Aorta (tissue), 5 donors: Measurements from ENCODE around the gene SCARB2. TPM values are rescaled to one million over a fixed set of nuclear protein-coding genes. Genes with fewer than 3 reads are reported as not detected.
A peak's percentile ranks its signal among the peaks of the same experiment; 100 is the strongest.

Experiments
- ATAC-seq: fragments of 200-7000 bp; cut with Tn5 transposase; one replicate; pipeline ENCODE4 v1.9.1; 2022; ENCODE audit warnings: moderate library complexity; ENCODE audit not compliant: low FRiP score
- DNase-seq, 2 donors: peaks; one replicate each; pipeline ENCODE4 v3.0.0-alpha.2; 2020
- H3K27ac ChIP-seq, 2 donors: one replicate each; pipeline ENCODE4 v1.5.1; 2013; ENCODE audit warnings: low read length in 2 of 2, mild to moderate bottlenecking in 2 of 2, moderate library complexity in 2 of 2, control low read depth in 1 of 2, inconsistent platforms in 1 of 2, low read depth in 1 of 2
- H3K27me3 ChIP-seq, 2 donors: one replicate each; pipeline ENCODE4 v1.6.1; 2013; ENCODE audit warnings: control low read depth in 1 of 2, low read length in 1 of 2, mild to moderate bottlenecking in 1 of 2, moderate library complexity in 1 of 2; ENCODE audit not compliant: insufficient read depth in 2 of 2, control insufficient read depth in 1 of 2
- H3K36me3 ChIP-seq, 2 donors: one replicate each; pipeline ENCODE4 v1.6.1; 2013; ENCODE audit warnings: control low read depth in 1 of 2, low read length in 1 of 2, mild to moderate bottlenecking in 1 of 2; ENCODE audit not compliant: insufficient read depth in 2 of 2, control insufficient read depth in 1 of 2
- H3K4me1 ChIP-seq, 2 donors: one replicate each; pipeline ENCODE4 v1.6.1; 2013; ENCODE audit warnings: low read length in 2 of 2, control low read depth in 1 of 2, mild to moderate bottlenecking in 1 of 2, moderate library complexity in 1 of 2; ENCODE audit not compliant: insufficient read depth in 2 of 2, control insufficient read depth in 1 of 2
- H3K4me3 ChIP-seq, 2 donors: one replicate each; pipeline ENCODE4 v1.5.1; 2013; ENCODE audit warnings: low read length in 2 of 2, control low read depth in 1 of 2, mild to moderate bottlenecking in 1 of 2
- H3K9me3 ChIP-seq: one replicate; pipeline ENCODE4 v1.6.1; 2013; ENCODE audit warnings: mild to moderate bottlenecking, low read length; ENCODE audit not compliant: control insufficient read depth
- WGBS, 2 donors: extraction: QIAGEN DNeasy Blood & Tissue Kit; methylation state at CpG; one replicate each; pipeline ENCODE4 v1.1.7; 2013; 5-methylcytosine and 5-hydroxymethylcytosine counted together
- intact Hi-C, 2 donors: fragments of 100-400 bp; cut with DNase I; formaldehyde crosslinking; loops; one replicate each; pipeline versions ENCODE4 v1.14.2 to v1.15.0; 2022
- polyA plus RNA-seq, 2 donors: library from polyadenylated mRNA; stranded (reverse); fragments of 200-250 nt; gene quantifications; one replicate each; pipeline ENCODE4 v1.2.3, GENCODE V29; 2013
- total RNA-seq, 2 donors: library from RNA; stranded (reverse); fragmentation: NEBNext Ultra II Directional; extraction: Animal tissue kit (Norgen Biotek cat#: 25700); gene quantifications; one replicate each; pipeline ENCODE4 v1.2.1, GENCODE V29; 2021
- donor health status: healthy with polysubstance abuse.
- donor health status: Bipolar disorder and iron deficiency.
- donor health status: DM: no; HTN: no; CAD: no.
- donor health status: DM: no; HTN: no; CAD: no.
- donor health status: DM: yes; HTN: yes; CAD: no.

Gene SCARB2
- total and polyA plus RNA-seq, 4 donors: 44.3 to 154 (median 106) TPM

DNA sequence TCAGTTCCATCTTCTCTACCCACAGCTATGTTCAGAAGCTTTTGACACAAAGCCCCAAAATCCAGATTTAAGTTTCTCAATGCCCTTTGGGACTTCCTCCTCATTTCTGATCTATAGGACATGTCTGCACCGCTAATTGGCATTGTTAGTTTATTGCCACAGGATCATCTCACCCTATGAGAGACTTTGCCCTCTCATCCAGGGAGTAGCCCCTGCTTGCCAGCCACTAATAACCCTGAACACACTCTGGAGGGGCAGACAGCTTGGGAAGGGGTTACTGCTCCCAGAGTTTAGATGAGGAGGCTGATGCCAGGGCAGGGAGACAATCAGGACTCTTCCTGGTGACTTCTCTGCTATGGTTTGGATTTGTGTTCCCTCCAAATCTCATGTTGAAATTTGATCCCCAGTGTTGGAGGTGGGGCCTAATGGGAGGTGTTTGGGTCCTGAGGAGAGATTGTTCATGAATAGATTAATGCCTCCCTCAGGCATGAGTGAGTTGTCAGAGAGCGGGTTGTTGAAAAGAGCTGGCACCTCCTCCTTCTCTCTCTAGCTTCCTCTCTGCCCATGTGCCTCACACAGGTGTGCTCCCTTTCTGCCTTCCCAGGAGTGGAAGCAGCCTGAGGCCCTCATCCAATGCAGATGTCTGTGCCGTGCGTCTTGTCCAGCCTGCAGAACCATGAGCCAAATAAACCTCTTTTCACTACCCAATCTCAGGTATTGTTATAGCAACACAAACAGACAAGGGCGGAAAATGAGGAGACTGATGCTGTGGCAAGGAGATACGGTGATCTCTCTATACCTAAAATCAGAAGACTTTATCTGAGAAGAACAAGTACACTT lies 3.6 kb upstream of the SCARB2 start:
- Histone ChIP-seq H3K4me3 (no peak overlapping the region), H3K27ac (no peak overlapping the region), H3K27me3 (no peaks in the 10 kb centered on the region), H3K4me1 (no peaks in the 10 kb centered on the region), H3K36me3 (no peaks in the 10 kb centered on the region), H3K9me3 (no peaks in the 10 kb centered on the region)
- no peak for DNase-seq
- intact Hi-C loops: no loop called here
- no peak for ATAC-seq
- WGBS, 2 donors: 94 to 99% methylated on average over 6 of the region's 6 CpGs

GRCh38 chr4:76216524-76216923 lies 2.9 kb upstream of the SCARB2 start:
- no peaks in the 10 kb centered on the region for H3K27me3 ChIP-seq
- no peak for DNase-seq
- WGBS, 2 donors: 82 to 84% methylated on average over 2 of the region's 2 CpGs
- H3K9me3 ChIP-seq: no peaks in the 10 kb centered on the region
- no peak overlapping the region for H3K27ac ChIP-seq
- H3K36me3 ChIP-seq: no peaks in the 10 kb centered on the region
- intact Hi-C loops: no loop called here
- no peak for ATAC-seq
- peaks cover under 1 to 2% of the 10 kb centered on the region in 2 donors for H3K4me1 ChIP-seq
- H3K4me3 ChIP-seq: no peak overlapping the region

DNA sequence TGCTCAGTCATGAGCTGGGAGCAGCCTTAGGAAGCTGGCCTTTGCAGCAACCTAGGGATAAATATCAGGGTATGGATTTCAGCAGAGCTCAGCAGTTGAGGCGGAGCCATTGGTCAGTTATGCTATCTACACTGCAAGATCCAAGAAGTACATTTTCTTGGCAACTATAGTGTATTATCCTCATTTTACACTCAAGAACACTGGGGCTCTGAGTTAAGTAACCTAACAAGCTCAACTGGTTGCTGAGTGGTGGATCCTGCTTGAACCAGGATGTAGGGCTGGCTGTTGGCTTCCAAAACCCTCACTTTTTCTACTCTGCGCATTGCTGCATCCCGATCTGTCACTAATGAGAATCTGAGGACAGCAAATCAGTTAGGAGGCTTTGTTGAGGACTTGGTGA lies 1.5 kb upstream of the SCARB2 start:
- no peaks in the 10 kb centered on the region for H3K27me3 ChIP-seq
- peaks cover 2 to 4% of the 10 kb centered on the region in 2 donors for H3K4me1 ChIP-seq
- H3K27ac ChIP-seq: peak overlapping the region in 1 of 2 donors; percentile 94
- no peaks in the 10 kb centered on the region for H3K9me3 ChIP-seq
- no peak overlapping the region for H3K4me3 ChIP-seq
- ATAC-seq (no peak), DNase-seq (no peak)
- intact Hi-C loops: loop anchor here in 1 of 2 donors (2.0 kb wide), 1 partner anchor 22 kb away; no protein-coding TSS in a partner anchor
- H3K36me3 ChIP-seq: no peaks in the 10 kb centered on the region
- 95 to 96% methylated on average over 3 of the region's 3 CpGs for WGBS, 2 donors

GRCh38 chr4:76214177-76214675 lies 602 bp upstream of the SCARB2 start:
- H3K9me3 ChIP-seq: no peaks in the 10 kb centered on the region
- H3K4me3 ChIP-seq: peak overlapping the region; percentile 4 to 38
- intact Hi-C loops: loop anchor here in 1 of 2 donors (2.0 kb wide), 1 partner anchor 23 kb away; no protein-coding TSS in a partner anchor
- peaks cover 2 to 4% of the 10 kb centered on the region in 2 donors for H3K4me1 ChIP-seq
- H3K36me3 ChIP-seq: no peaks in the 10 kb centered on the region
- DNase-seq (no peak), ATAC-seq (no peak)
- H3K27me3 ChIP-seq: no peaks in the 10 kb centered on the region
- 13 to 18% methylated on average over 10 of the region's 10 CpGs for WGBS, 2 donors
- peak overlapping the region; percentile 38 to 94 for H3K27ac ChIP-seq

DNA sequence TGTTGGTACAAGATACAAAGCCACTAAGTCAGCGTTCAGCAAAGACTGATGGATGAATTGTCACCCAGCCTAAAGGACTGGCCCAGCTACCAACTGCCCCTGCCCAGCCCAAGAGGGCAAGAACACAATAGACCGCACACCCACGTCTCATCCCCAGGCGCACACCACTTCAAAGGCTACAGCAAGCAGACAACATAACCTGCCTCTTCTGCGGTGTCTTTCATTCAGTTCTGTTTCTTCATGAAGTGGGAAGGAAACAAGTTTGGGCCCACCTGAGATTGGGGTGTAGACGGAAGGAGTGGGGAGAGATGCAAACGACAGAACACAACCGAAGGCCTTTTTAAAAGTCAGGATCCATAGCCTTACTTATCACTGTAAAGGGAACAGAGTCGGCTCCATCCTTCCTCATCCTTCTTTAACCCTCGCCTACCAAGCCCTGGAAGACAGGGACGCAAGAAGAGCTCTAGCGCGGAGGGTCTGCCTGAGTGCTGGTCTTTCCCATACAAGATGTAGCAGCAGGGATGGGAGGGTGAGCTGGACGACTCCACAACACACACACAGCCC lies 691 bp downstream of the SCARB2 start:
- peak overlapping the region; percentile 38 to 91 for H3K4me3 ChIP-seq
- peak; percentile 57 for ATAC-seq
- intact Hi-C loops: loop anchor here in 1 of 2 donors (2.0 kb wide), 2 partner anchors 16 to 94 kb away; partner anchors contain the start of gene STBD1
- no peak for DNase-seq
- 0 to 2% methylated on average over 14 of the region's 14 CpGs for WGBS, 2 donors
- H3K4me1 ChIP-seq: peaks cover 4 to 7% of the 10 kb centered on the region in 2 donors
- no peaks in the 10 kb centered on the region for H3K27me3 ChIP-seq
- no peaks in the 10 kb centered on the region for H3K36me3 ChIP-seq
- no peaks in the 10 kb centered on the region for H3K9me3 ChIP-seq
- peak overlapping the region in 1 of 2 donors; percentile 93 for H3K27ac ChIP-seq

DNA sequence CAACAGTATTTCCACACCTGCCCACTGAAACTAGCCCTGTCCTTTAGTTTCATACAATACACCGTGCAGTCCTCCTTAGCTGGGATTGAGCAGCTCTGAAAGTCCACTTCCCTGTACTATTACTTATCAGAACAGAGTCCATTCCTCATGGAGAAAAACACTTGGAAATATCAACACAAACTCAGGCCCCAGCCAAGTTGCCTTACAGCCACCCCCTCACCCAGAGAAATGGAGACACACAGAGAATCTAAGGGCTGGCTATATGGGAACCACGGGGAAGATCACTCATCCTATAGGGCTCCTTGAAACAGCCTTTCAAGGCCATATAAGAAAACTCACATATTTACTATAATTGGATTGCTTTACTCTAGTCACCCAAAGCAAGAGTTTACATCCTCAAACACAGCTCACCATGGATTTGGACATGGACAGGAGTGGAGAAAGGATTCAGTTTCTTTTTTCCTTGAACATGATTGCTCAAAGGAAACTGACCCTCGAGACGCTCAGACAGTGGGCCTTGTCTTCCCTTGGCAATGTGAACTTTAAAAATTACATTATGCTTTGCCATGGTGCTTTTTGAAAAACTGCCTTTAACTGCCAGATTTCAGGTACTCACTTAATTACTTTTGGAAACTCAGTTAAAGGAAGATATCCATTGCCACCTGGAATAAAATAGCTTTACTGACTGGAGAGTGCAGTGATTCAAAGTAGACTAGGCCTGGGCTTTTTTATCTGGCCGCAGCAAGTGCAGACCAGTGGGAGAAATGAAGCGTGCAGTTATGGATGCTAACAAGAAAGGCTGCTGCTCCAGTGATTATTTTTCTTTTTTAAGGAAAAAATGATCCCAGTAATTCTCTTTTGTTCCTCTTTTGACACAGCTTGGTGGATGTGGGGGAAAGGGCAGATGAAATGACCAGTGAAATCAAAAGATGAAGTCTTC lies 1.6 kb downstream of the SCARB2 start:
- intact Hi-C loops: loop anchor here in 1 of 2 donors (2.0 kb wide), 2 partner anchors 15 to 95 kb away; partner anchors contain the start of gene STBD1
- H3K36me3 ChIP-seq: no peaks in the 10 kb centered on the region

DNA sequence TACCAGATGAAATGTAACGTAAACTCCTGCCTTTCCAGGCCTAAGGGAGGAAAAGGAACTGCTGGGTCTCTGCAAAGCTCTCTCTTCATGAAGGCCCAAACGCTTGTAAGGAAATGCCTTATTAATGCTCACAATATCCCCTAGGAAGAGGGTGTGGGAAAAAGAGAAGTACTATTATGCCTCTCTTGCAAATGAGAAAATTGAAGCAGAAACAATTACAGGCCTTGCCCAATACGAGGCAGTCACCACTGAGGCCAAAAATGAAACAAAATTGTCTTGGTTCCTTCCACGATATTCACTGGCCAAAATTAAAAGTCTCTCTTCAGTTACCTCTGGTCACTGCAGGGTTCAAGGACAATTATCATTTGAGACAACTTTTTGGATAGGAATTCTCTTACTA lies 3.2 kb downstream of the SCARB2 start:
- intact Hi-C loops: no loop called here
- Histone ChIP-seq H3K4me1 (peaks cover 7 to 14% of the 10 kb centered on the region in 2 donors), H3K27me3 (no peaks in the 10 kb centered on the region), H3K9me3 (no peaks in the 10 kb centered on the region), H3K36me3 (no peaks in the 10 kb centered on the region), H3K27ac (no peak overlapping the region), H3K4me3 (no peak overlapping the region)
- 37 to 44% methylated on average over 4 of the region's 4 CpGs for WGBS, 2 donors
- DNase-seq: no peak
- ATAC-seq: no peak

More for the DNA sequence above, 1.6 kb downstream of the SCARB2 start:
- ATAC-seq (no peak), DNase-seq (no peak)
- Histone ChIP-seq H3K4me3 (peak overlapping the region; percentile 38 to 91), H3K9me3 (no peaks in the 10 kb centered on the region), H3K4me1 (peaks cover 4 to 7% of the 10 kb centered on the region in 2 donors), H3K27ac (no peak overlapping the region), H3K27me3 (no peaks in the 10 kb centered on the region)
- 27 to 29% methylated on average over 6 of the region's 6 CpGs for WGBS, 2 donors

- Histone ChIP-seq H3K9me3 (no peaks in the 10 kb centered on the region), H3K36me3 (no peaks in the 10 kb centered on the region), H3K4me1 (peaks cover 7 to 15% of the 10 kb centered on the region in 2 donors), H3K27ac (no peak overlapping the region), H3K4me3 (no peak overlapping the region), H3K27me3 (no peaks in the 10 kb centered on the region)
- intact Hi-C loops: no loop called here
- ATAC-seq: no peak
- WGBS, 2 donors: 83 to 86% methylated on average over 4 of the region's 4 CpGs
- DNase-seq: no peak
Observed at GRCh38 chr4:76209881-76210280, 3.7 kb downstream of the SCARB2 start.
